ENCODE measurements around the gene CFAP57.

DNA sequence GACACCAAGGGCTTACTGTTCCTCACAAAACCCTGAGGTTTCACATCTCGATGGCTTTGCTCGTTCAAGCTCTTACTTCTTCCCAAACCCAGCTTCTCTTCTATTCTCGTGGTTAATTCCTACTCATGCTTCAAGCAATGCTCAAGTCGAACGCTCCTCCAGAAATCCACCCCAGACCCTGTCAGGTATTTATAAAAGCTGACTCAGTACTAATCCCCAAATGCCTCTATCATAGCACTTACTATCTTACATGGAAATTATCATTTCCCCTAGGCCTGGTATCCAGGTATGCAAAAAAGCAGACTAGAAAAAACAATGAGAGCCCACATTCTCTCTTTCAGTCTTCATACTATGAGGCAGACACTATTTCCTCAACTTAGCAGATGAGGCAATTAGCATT is 6.4 kb upstream of the CFAP57 start:
- TF ChIP-seq, protein P1, sequence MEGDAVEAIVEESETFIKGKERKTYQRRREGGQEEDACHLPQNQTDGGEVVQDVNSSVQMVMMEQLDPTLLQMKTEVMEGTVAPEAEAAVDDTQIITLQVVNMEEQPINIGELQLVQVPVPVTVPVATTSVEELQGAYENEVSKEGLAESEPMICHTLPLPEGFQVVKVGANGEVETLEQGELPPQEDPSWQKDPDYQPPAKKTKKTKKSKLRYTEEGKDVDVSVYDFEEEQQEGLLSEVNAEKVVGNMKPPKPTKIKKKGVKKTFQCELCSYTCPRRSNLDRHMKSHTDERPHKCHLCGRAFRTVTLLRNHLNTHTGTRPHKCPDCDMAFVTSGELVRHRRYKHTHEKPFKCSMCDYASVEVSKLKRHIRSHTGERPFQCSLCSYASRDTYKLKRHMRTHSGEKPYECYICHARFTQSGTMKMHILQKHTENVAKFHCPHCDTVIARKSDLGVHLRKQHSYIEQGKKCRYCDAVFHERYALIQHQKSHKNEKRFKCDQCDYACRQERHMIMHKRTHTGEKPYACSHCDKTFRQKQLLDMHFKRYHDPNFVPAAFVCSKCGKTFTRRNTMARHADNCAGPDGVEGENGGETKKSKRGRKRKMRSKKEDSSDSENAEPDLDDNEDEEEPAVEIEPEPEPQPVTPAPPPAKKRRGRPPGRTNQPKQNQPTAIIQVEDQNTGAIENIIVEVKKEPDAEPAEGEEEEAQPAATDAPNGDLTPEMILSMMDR (IDR thresholded peaks at IDR 0.05; ENCODE audit: insufficient read depth, low read length, poor library complexity, severe bottlenecking): no peak
- TF ChIP-seq EZH2phosphoT487 (conservative IDR thresholded peaks at IDR 0.05; ENCODE audit: low read length): no peak
